Measurements from ENCODE around the gene POLE. TPM values are rescaled to one million over a fixed set of nuclear protein-coding genes. Genes with fewer than 3 reads are reported as not detected.

POLE gene
- total RNA-seq, 2 donors from 2014 or later: 34.5 to 96.1 TPM

DNA sequence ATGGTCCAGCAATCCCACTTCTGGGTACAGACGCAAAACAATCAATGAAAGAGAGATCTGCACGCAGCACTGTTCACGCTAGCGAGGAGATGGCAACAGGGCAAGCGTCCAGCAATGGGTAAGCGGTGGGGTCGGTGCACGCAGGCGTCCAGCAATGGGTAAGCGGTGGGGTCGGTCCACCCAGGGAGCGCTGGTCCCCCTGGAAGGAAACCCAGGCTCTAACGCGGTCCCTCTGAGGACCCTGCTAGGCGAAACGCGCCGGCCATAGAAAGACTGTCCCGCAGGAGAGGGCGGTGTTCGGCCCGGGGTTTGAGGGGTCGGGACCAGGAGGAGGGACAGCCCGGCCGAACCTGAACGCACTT lies 22.9 kb upstream of the POLE start:
- H3K27ac ChIP-seq: peak overlapping the region; percentile 85
- H3K4me1 ChIP-seq: no peaks in the 10 kb centered on the region
- no peaks in the 10 kb centered on the region for H3K36me3 ChIP-seq
- no peaks in the 10 kb centered on the region for H3K9me3 ChIP-seq
- intact Hi-C loops (cut with DNase I): no loop called here
- peak overlapping the region; percentile 91 to 98 for H3K9ac ChIP-seq (ENCODE audit: low read depth in 2 of 2, low read length in 2 of 2)
- peak; percentile 34 for DNase-seq
- peak overlapping the region; percentile 95 for H3K4me3 ChIP-seq
- TF ChIP-seq CTCF (IDR thresholded peaks at IDR 0.05): no peak
- H3K27me3 ChIP-seq: no peaks in the 10 kb centered on the region

DNA sequence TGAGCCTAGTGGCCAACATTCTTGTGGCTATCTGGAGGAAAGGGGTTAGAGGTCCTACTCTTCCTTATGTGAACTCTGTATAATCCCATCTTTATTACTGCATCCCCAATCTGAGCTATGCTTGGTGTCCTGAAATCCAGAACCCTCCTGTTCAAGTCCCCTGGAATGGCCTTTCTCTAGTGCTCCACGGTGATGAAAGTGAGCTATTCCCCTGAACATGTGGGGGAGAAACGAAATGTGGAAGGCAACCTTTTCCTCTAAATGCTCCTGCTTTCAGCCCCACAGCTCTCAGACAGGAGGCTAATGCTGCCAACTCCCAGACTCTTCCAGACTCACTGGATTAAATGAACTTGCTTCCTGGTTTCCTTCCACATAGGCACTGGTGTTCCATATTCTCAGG lies 21.0 kb upstream of the POLE start:
- H3K27ac ChIP-seq: no peak overlapping the region
- DNase-seq: no peak
- intact Hi-C loops (cut with DNase I): no loop called here

DNA sequence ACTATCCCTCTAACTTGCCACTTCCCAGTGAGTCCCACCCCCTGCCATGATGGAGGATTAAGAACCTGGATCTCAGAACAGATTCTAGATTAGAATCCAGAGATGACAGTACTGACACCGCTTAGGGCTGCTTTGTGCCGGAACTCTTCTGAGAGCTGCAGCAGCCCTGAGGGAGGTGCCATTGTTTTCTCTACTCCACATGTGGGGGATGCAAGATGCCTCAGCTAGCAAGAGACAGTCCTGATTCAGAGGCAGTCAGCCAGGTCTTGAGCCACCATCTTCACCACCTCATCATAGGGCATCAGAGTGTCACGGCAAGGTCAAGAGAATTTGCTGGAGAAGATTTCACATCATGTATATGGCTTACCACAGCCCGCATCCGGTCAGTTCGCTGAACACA lies 20.1 kb upstream of the POLE start:
- intact Hi-C loops (cut with DNase I): no loop called here
- no peaks in the 10 kb centered on the region for H3K9me3 ChIP-seq
- no peak for TF ChIP-seq CTCF (IDR thresholded peaks at IDR 0.05)
- H3K4me1 ChIP-seq: no peaks in the 10 kb centered on the region
- H3K4me3 ChIP-seq: no peak overlapping the region
- H3K36me3 ChIP-seq: no peaks in the 10 kb centered on the region
- H3K27me3 ChIP-seq: no peaks in the 10 kb centered on the region
- no peak for DNase-seq
- no peak overlapping the region for H3K27ac ChIP-seq
- no peak overlapping the region for H3K9ac ChIP-seq (ENCODE audit: low read depth in 2 of 2, low read length in 2 of 2)

More for the DNA sequence above, 21.0 kb upstream of the POLE start:
- no peak for TF ChIP-seq CTCF (IDR thresholded peaks at IDR 0.05)
- Histone ChIP-seq H3K4me3 (no peak overlapping the region), H3K9ac (ENCODE audit: low read depth in 2 of 2, low read length in 2 of 2) (no peak overlapping the region), H3K4me1 (no peaks in the 10 kb centered on the region), H3K36me3 (no peaks in the 10 kb centered on the region), H3K9me3 (no peaks in the 10 kb centered on the region), H3K27me3 (no peaks in the 10 kb centered on the region)

DNA sequence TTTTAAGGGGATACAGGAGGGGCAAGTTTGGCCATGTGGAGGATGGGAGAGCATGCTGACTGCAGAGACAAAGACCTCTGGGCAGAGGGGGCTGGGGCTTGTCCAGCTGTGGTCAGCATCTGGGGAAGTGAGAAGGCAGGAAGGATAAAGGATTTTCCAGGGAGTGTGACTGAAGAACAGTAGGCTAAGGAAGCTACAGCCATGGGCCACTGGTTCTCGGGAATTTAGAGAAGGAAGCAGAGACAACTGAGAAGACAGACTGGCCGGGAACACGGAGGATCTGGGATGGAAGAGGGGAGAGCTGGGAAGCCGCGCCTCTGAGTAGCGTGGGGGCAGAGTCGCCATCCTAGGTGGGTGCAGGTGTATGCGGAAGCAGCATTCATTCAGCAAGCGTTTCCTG lies 16.5 kb upstream of the POLE start:
- H3K36me3 ChIP-seq: no peaks in the 10 kb centered on the region
- no peaks in the 10 kb centered on the region for H3K9me3 ChIP-seq
- no peaks in the 10 kb centered on the region for H3K4me1 ChIP-seq
- no peak overlapping the region for H3K4me3 ChIP-seq
- no peak overlapping the region for H3K9ac ChIP-seq (ENCODE audit: low read depth in 2 of 2, low read length in 2 of 2)
- TF ChIP-seq CTCF (IDR thresholded peaks at IDR 0.05): no peak
- no peak overlapping the region for H3K27ac ChIP-seq
- DNase-seq: no peak
- H3K27me3 ChIP-seq: no peaks in the 10 kb centered on the region
- intact Hi-C loops (cut with DNase I): no loop called here

GRCh38 chr12:132702640-132703039 lies 15.5 kb upstream of the POLE start:
- Histone ChIP-seq H3K9ac (ENCODE audit: low read depth in 2 of 2, low read length in 2 of 2) (no peak overlapping the region), H3K9me3 (no peaks in the 10 kb centered on the region), H3K4me1 (no peaks in the 10 kb centered on the region), H3K4me3 (no peak overlapping the region), H3K36me3 (no peaks in the 10 kb centered on the region), H3K27me3 (no peaks in the 10 kb centered on the region), H3K27ac (no peak overlapping the region)
- TF ChIP-seq CTCF (IDR thresholded peaks at IDR 0.05): no peak
- intact Hi-C loops (cut with DNase I): no loop called here
- DNase-seq: no peak

Measured in colonic mucosa (tissue), 4 donors.